Naive thymus-derived CD4-positive, alpha-beta T cell (primary cell): ENCODE results near the gene OSBP2. TPM values are rescaled to one million over a fixed set of nuclear protein-coding genes. Genes with fewer than 3 reads are reported as not detected.

Experiments
- ATAC-seq: fragments of 150-1000 bp; cut with Tn5 transposase; 2 replicates; pipeline ENCODE4 v1.10.0; 2021; ENCODE audit warnings: mild to moderate bottlenecking, moderate library complexity
- CTCF ChIA-PET: fragments of 350-600 bp; sonication (Branson Sonifier 250); formaldehyde crosslinking; loops from one replicate; lab custom pipeline; 2021; ENCODE audit warnings: antibody characterized with exemption; lab: Charles Lee
- POLR2A ChIA-PET: fragments of 350-600 bp; sonication (Branson Sonifier 250); formaldehyde crosslinking; loops from one replicate; lab custom pipeline; 2021; ENCODE audit warnings: antibody characterized with exemption, inconsistent platforms; lab: Charles Lee
- DNase-seq, 9 donors: peaks; one replicate each; pipeline versions ENCODE4 v3.0.0 to v3.0.0-alpha.2; 2020 to 2022; ENCODE audit warnings: mixed read lengths in 1 of 9
- H3K27ac ChIP-seq: one replicate; pipeline ENCODE4 v1.7.0; 2013; ENCODE audit warnings: mild to moderate bottlenecking, low read depth, low read length, moderate library complexity
- H3K27me3 ChIP-seq, 2 donors: one replicate each; pipeline ENCODE4 v1.7.0; 2013; ENCODE audit warnings: low read length in 2 of 2, mild to moderate bottlenecking in 2 of 2, moderate library complexity in 2 of 2; ENCODE audit not compliant: control insufficient read depth in 2 of 2, insufficient read depth in 2 of 2
- H3K36me3 ChIP-seq, 3 experiments: 1 replicate in 2 of 3; 2 replicates in 1 of 3; pipeline ENCODE4 v1.7.0; 2013; ENCODE audit warnings: low read length in 3 of 3, mild to moderate bottlenecking in 3 of 3, moderate library complexity in 1 of 3; ENCODE audit not compliant: insufficient read depth in 3 of 3, control insufficient read depth in 2 of 3
- H3K4me1 ChIP-seq, 2 donors: one replicate each; pipeline ENCODE4 v1.7.0; 2013; ENCODE audit warnings: low read length in 2 of 2, mild to moderate bottlenecking in 2 of 2, moderate library complexity in 1 of 2; ENCODE audit not compliant: control insufficient read depth in 2 of 2, insufficient read depth in 2 of 2
- H3K4me3 ChIP-seq: 2 replicates; pipeline ENCODE4 v1.7.0; 2013; ENCODE audit warnings: mild to moderate bottlenecking, low read length
- H3K9me3 ChIP-seq, 3 experiments: 1 replicate in 2 of 3; 2 replicates in 1 of 3; pipeline ENCODE4 v1.7.0; 2013; ENCODE audit warnings: low read length in 3 of 3; ENCODE audit not compliant: control insufficient read depth in 2 of 3
- H3K27ac Mint-ChIP-seq, 9 donors: one replicate each; pipeline ENCODE4 v1.8.0; 2020 to 2022; ENCODE audit warnings: mixed read lengths in 9 of 9, mild to moderate bottlenecking in 8 of 9, moderate library complexity in 5 of 9, inconsistent platforms in 2 of 9
- H3K27me3 Mint-ChIP-seq, 5 donors: one replicate each; pipeline ENCODE4 v1.8.0; 2021 to 2022; ENCODE audit warnings: mixed read lengths in 5 of 5, mild to moderate bottlenecking in 1 of 5
- H3K36me3 Mint-ChIP-seq, 5 donors: one replicate each; pipeline ENCODE4 v1.8.0; 2020 to 2022; ENCODE audit warnings: mixed read lengths in 5 of 5, mild to moderate bottlenecking in 3 of 5, inconsistent platforms in 1 of 5
- H3K4me1 Mint-ChIP-seq, 7 donors: one replicate each; pipeline ENCODE4 v1.8.0; 2020 to 2022; ENCODE audit warnings: mixed read lengths in 7 of 7, mild to moderate bottlenecking in 3 of 7, inconsistent platforms in 1 of 7
- H3K4me3 Mint-ChIP-seq, 10 donors: one replicate each; pipeline ENCODE4 v1.8.0; 2020 to 2022; ENCODE audit warnings: mild to moderate bottlenecking in 10 of 10, mixed read lengths in 10 of 10, moderate library complexity in 6 of 10, inconsistent platforms in 2 of 10
- H3K9me3 Mint-ChIP-seq, 11 donors: one replicate each; pipeline ENCODE4 v1.8.0; 2020 to 2022; ENCODE audit warnings: mixed read lengths in 11 of 11, mild to moderate bottlenecking in 4 of 11, inconsistent platforms in 1 of 11, moderate library complexity in 1 of 11
- intact Hi-C, 2 donors: fragments of 100-400 bp; cut with micrococcal nuclease; formaldehyde crosslinking; loops; one replicate each; pipeline ENCODE4 v1.15.1; 2023
- polyA plus RNA-seq, 2 donors: library from polyadenylated mRNA; unstranded; fragments of 300-500 nt; fragmentation: Illumina TruSeq; gene quantifications; one replicate each; pipeline ENCODE4 v1.2.3, GENCODE V29; 2021
- total RNA-seq, 6 experiments: library from RNA in 5 of 6; stranded (reverse) in 5 of 6; gene quantifications; 1 replicate in 5 of 6; 2 replicates in 1 of 6; pipeline ENCODE4 v1.2.3 and lab custom pipeline; 2021 to 2026

The OSBP2 gene
- total and polyA plus RNA-seq, 7 experiments from 2014 or later: 0.37 to 2.7 (median 1.8) TPM

GRCh38 chr22:30880847-30881246 lies 186.2 kb downstream of the OSBP2 start:
- Histone ChIP-seq H3K27ac (no peak overlapping the region), H3K4me3 (no peak overlapping the region), H3K36me3 (no peaks in the 10 kb centered on the region), H3K27me3 (no peaks in the 10 kb centered on the region), H3K9me3 (no peaks in the 10 kb centered on the region), H3K4me1 (no peaks in the 10 kb centered on the region)
- Mint-ChIP-seq H3K36me3 (no peaks in the 10 kb centered on the region), H3K9me3 (no peaks in the 10 kb centered on the region), H3K4me1 (peaks cover 0 to 6% (median 0%) of the 10 kb centered on the region in 7 donors), H3K27ac (no peak overlapping the region), H3K27me3 (no peaks in the 10 kb centered on the region), H3K4me3 (no peak overlapping the region)
- CTCF ChIA-PET: interaction anchor here (0.5 kb wide), 1 partner anchor 405 kb away, joined by 3 read pairs; no protein-coding TSS in a partner anchor
- intact Hi-C loops: no loop called here
- DNase-seq (no peak), ATAC-seq (no peak)
- POLR2A ChIA-PET: no interaction called here

DNA sequence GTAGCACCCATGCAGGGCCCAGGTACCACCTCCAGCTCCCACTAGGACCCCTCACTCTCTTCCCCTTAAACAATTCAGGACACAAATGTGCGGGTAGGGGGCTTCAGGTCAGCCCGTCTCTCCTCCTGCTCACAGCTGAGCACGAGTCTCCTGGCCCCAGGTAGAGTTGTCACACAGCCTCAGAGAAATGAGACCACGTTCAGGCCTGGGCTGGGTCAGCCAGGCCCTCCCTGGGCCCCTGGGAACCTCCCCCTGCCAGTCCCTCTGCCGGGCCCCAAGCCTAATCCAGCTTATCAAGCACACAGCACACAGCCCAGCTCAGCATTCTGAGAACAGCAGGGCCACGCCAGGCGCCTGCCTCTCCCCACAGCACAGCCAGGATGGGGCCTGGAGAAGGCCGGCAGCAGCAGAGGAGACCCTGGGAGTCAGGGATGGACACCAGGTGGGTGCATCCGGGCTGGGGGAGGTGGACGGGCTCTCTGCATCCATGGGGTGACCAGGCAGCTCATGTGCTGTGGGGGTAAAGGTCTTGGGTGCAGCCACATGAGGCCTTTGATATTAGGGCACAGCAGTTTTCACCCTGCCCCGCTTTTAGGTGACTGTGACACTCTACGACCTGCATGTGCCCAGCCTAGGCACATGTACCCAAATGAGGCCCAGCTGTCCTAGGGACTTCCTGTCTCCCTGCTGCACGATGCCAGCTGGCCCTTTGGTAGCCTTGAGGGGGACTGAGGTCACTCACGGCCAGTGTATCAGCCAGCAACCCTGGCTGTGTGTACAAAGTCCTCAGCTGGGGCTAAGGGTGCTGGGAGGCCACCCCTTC lies 186.9 kb downstream of the OSBP2 start:
- Mint-ChIP-seq H3K27me3 (no peaks in the 10 kb centered on the region), H3K36me3 (peaks cover 0 to 2% (median 0%) of the 10 kb centered on the region in 5 donors), H3K27ac (no peak overlapping the region), H3K4me3 (no peak overlapping the region), H3K9me3 (no peaks in the 10 kb centered on the region), H3K4me1 (peaks cover 0 to 6% (median 0%) of the 10 kb centered on the region in 7 donors)
- no peaks in the 10 kb centered on the region for H3K4me1 ChIP-seq
- H3K9me3 ChIP-seq: no peaks in the 10 kb centered on the region
- no peak overlapping the region for H3K27ac ChIP-seq
- no peak overlapping the region for H3K4me3 ChIP-seq
- ChIA-PET CTCF (interaction anchor here (0.5 kb wide), 2 partner anchors 38 to 405 kb away, joined by 3 read pairs; no protein-coding TSS in a partner anchor), POLR2A (no interaction called here)
- intact Hi-C loops: no loop called here
- ATAC-seq (no peak), DNase-seq (no peak)
- H3K36me3 ChIP-seq: no peaks in the 10 kb centered on the region
- no peaks in the 10 kb centered on the region for H3K27me3 ChIP-seq

GRCh38 chr22:30882184-30882717 lies 187.6 kb downstream of the OSBP2 start:
- ATAC-seq (no peak), DNase-seq (no peak)
- Histone ChIP-seq H3K4me3 (no peak overlapping the region), H3K36me3 (no peaks in the 10 kb centered on the region), H3K27me3 (no peaks in the 10 kb centered on the region), H3K9me3 (no peaks in the 10 kb centered on the region), H3K4me1 (no peaks in the 10 kb centered on the region), H3K27ac (no peak overlapping the region)
- ChIA-PET POLR2A (no interaction called here), CTCF (no interaction called here)
- intact Hi-C loops: no loop called here
- Mint-ChIP-seq H3K36me3 (peaks cover 0 to 4% (median 0%) of the 10 kb centered on the region in 5 donors), H3K27me3 (no peaks in the 10 kb centered on the region), H3K27ac (peak overlapping the region in 1 of 9 donors; percentile 65), H3K4me3 (no peak overlapping the region), H3K4me1 (peaks cover 0 to 6% (median 0%) of the 10 kb centered on the region in 7 donors), H3K9me3 (no peaks in the 10 kb centered on the region)

DNA sequence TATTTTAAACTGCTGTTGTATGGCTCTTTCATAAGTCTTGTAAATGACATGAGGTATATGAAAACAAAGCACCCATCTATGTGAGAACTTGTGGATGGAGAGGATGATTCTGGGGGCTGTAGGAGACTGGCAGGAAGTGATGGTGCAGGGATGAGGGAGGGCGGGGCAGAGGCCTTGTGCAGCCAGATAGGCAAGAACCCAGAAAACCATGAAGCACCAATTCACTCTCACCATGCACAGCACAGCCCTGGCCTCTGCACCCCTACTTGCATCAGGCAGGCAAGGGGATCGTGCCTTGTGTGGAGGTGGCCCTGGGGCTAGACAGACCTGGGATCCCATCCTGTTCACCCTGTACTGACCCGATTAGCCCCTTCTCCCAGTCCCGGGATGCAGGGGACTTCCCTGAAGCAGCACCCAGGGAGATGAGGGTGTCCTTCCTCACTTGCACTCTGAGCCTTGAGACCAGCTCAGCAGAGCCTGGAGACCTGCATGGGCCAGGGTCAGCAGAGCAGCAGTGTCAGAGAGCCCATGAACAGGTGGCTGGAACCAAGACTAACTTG lies 188.4 kb downstream of the OSBP2 start:
- H3K4me1 Mint-ChIP-seq: peaks cover 0 to 6% (median 0%) of the 10 kb centered on the region in 7 donors
- H3K27me3 Mint-ChIP-seq: no peaks in the 10 kb centered on the region
- Histone ChIP-seq H3K9me3 (no peaks in the 10 kb centered on the region), H3K27me3 (no peaks in the 10 kb centered on the region), H3K36me3 (peaks cover 0 to 4% (median 0%) of the 10 kb centered on the region in 3 experiments), H3K4me1 (no peaks in the 10 kb centered on the region), H3K27ac (no peak overlapping the region), H3K4me3 (no peak overlapping the region)
- ATAC-seq (no peak), DNase-seq (no peak)
- POLR2A ChIA-PET: no interaction called here
- intact Hi-C loops: no loop called here
- no peak overlapping the region for H3K4me3 Mint-ChIP-seq
- H3K27ac Mint-ChIP-seq: no peak overlapping the region
- H3K36me3 Mint-ChIP-seq: peaks cover 0 to 4% (median 0%) of the 10 kb centered on the region in 5 donors
- CTCF ChIA-PET: no interaction called here
- H3K9me3 Mint-ChIP-seq: no peaks in the 10 kb centered on the region

- ChIA-PET CTCF (no interaction called here), POLR2A (no interaction called here)
- intact Hi-C loops: no loop called here
Observed at GRCh38 chr22:30883586-30884145, 189.0 kb downstream of the OSBP2 start.

GRCh38 chr22:30884211-30885000 lies 189.7 kb downstream of the OSBP2 start:
- CTCF ChIA-PET: interaction anchor here (0.6 kb wide), 1 partner anchor 180 kb away, joined by 3 read pairs; no protein-coding TSS in a partner anchor
- DNase-seq: no peak
- no peak overlapping the region for H3K27ac Mint-ChIP-seq

More at GRCh38 chr22:30883586-30884145, 189.0 kb downstream of the OSBP2 start:
- peaks cover 0 to 4% (median 0%) of the 10 kb centered on the region in 5 donors for H3K36me3 Mint-ChIP-seq
- H3K36me3 ChIP-seq: peaks cover 0 to 8% (median 0%) of the 10 kb centered on the region in 3 experiments
- no peak overlapping the region for H3K4me3 ChIP-seq
- peak overlapping the region in 1 of 10 donors; percentile 12 for H3K4me3 Mint-ChIP-seq
- H3K4me1 ChIP-seq: no peaks in the 10 kb centered on the region
- H3K9me3 ChIP-seq: no peaks in the 10 kb centered on the region
- peaks cover 0 to 6% (median 0%) of the 10 kb centered on the region in 7 donors for H3K4me1 Mint-ChIP-seq
- ATAC-seq (no peak), DNase-seq (no peak)
- H3K9me3 Mint-ChIP-seq: no peaks in the 10 kb centered on the region
- no peaks in the 10 kb centered on the region for H3K27me3 Mint-ChIP-seq
- no peaks in the 10 kb centered on the region for H3K27me3 ChIP-seq
- no peak overlapping the region for H3K27ac Mint-ChIP-seq
- H3K27ac ChIP-seq: no peak overlapping the region

More at GRCh38 chr22:30884211-30885000, 189.7 kb downstream of the OSBP2 start:
- POLR2A ChIA-PET: no interaction called here
- no peaks in the 10 kb centered on the region for H3K9me3 ChIP-seq
- Mint-ChIP-seq H3K4me1 (peaks cover 0 to 6% (median 0%) of the 10 kb centered on the region in 7 donors), H3K36me3 (peaks cover 0 to 8% (median 0%) of the 10 kb centered on the region in 5 donors), H3K4me3 (no peak overlapping the region), H3K27me3 (no peaks in the 10 kb centered on the region), H3K9me3 (no peaks in the 10 kb centered on the region)
- H3K27ac ChIP-seq: no peak overlapping the region
- ATAC-seq: no peak
- no peaks in the 10 kb centered on the region for H3K27me3 ChIP-seq
- peaks cover 0 to 15% (median 0%) of the 10 kb centered on the region in 3 experiments for H3K36me3 ChIP-seq
- H3K4me1 ChIP-seq: no peaks in the 10 kb centered on the region
- intact Hi-C loops: no loop called here
- no peak overlapping the region for H3K4me3 ChIP-seq
